BJ (cell line): Measurements from ENCODE around the gene EXOSC6. TPM values are rescaled to one million over a fixed set of nuclear protein-coding genes. Genes with fewer than 3 reads are reported as not detected.
"Not testable (repeated sequence)": the region's sequence is repeated elsewhere in the genome, so short reads cannot be mapped to it uniquely, and the experiment has no call there.

Experiments used
- CTCF ChIA-PET: fragments of 350-600 bp; formaldehyde crosslinking; extraction: SDS; loops from one replicate; lab custom pipeline; 2021; ENCODE audit warnings: antibody characterized with exemption, inconsistent platforms; lab: Yijun Ruan, JAX
- POLR2A ChIA-PET: fragments of 300-600 bp; sonication (Branson Sonifier 250); formaldehyde crosslinking; extraction: SDS; loops from one replicate; lab custom pipeline; 2021; ENCODE audit warnings: antibody characterized with exemption; lab: Charles Lee
- DNase-seq: peaks from one replicate; pipeline ENCODE4 v3.0.0-alpha.2; 2011; ENCODE audit warnings: low read depth
- H3K27me3 ChIP-seq: 2 replicates; pipeline ENCODE4 v1.6.0; 2011; ENCODE audit warnings: low read length; ENCODE audit not compliant: control insufficient read depth, insufficient read depth
- H3K36me3 ChIP-seq: 2 replicates; pipeline ENCODE4 v1.5.1; 2011; ENCODE audit warnings: low read length; ENCODE audit not compliant: control insufficient read depth, insufficient read depth
- H3K4me3 ChIP-seq: 2 replicates; pipeline ENCODE4 v1.5.1; 2011; ENCODE audit warnings: low read depth, mild to moderate bottlenecking, control low read depth, low read length
- CTCF ChIP-seq: IDR thresholded peaks from 2 replicates; pipeline ENCODE4 v1.5.1; 2011; ENCODE audit warnings: low read depth, mild to moderate bottlenecking, control low read depth, inconsistent platforms, low read length, moderate library complexity; ENCODE audit not compliant: insufficient read depth
- polyA plus RNA-seq: library from polyadenylated mRNA; depleted of rRNA; stranded (reverse); fragments of >200 nt; gene quantifications from 2 replicates; pipeline ENCODE4 v1.2.3, GENCODE V29; 2011

EXOSC6 gene
- polyA plus RNA-seq, 1 experiment = 10.6 TPM

- POLR2A ChIA-PET = no interaction called here
- CTCF ChIA-PET = interaction anchor here (2.7 kb wide), 1 partner anchor 9 kb away, joined by 10 read pairs; no protein-coding TSS in a partner anchor
- H3K36me3 ChIP-seq = peaks cover 34% of the 10 kb centered on the region
These were observed 24.7 kb upstream of the EXOSC6 start for GRCh38 chr16:70276392-70276791.

GRCh38 chr16:70271696-70272095 is 20.0 kb upstream of the EXOSC6 start:
- no peak for DNase-seq
- Histone ChIP-seq H3K27me3 (no peaks in the 10 kb centered on the region), H3K4me3 (no peak overlapping the region), H3K36me3 (peaks cover 45% of the 10 kb centered on the region)
- TF ChIP-seq CTCF = no peak
- CTCF ChIA-PET = interaction anchor here (0.6 to 2.7 kb wide), 3 partner anchors 10 to 20 kb away, joined by 5 to 14 read pairs (median 5); partner anchors contain the start of gene EXOSC6
- POLR2A ChIA-PET = no interaction called here

More at GRCh38 chr16:70276392-70276791, 24.7 kb upstream of the EXOSC6 start:
- Histone ChIP-seq H3K4me3 (no peak overlapping the region), H3K27me3 (no peaks in the 10 kb centered on the region)
- no peak for DNase-seq
- TF ChIP-seq CTCF = no peak

- no peaks in the 10 kb centered on the region for H3K27me3 ChIP-seq
- TF ChIP-seq CTCF = no peak
- POLR2A ChIA-PET = no interaction called here
- CTCF ChIA-PET = interaction anchor here (1.1 kb wide), 1 partner anchor 18 kb away, joined by 3 read pairs; the partner anchor contains the start of gene EXOSC6
- no peak overlapping the region for H3K4me3 ChIP-seq
- H3K36me3 ChIP-seq = peaks cover 49% of the 10 kb centered on the region
- no peak for DNase-seq
These were observed 18.4 kb upstream of the EXOSC6 start for GRCh38 chr16:70270176-70270575.

- CTCF ChIA-PET = interaction anchor here (1.1 kb wide), 1 partner anchor 18 kb away, joined by 3 read pairs; the partner anchor contains the start of gene EXOSC6
- Histone ChIP-seq H3K27me3 (no peaks in the 10 kb centered on the region), H3K36me3 (peaks cover 53% of the 10 kb centered on the region), H3K4me3 (no peak overlapping the region)
- no peak for DNase-seq
- POLR2A ChIA-PET = interaction anchor here (0.6 kb wide), 1 partner anchor 1814 kb away, joined by 3 read pairs; no protein-coding TSS in a partner anchor
- TF ChIP-seq CTCF = no peak
These were observed 17.7 kb upstream of the EXOSC6 start for GRCh38 chr16:70269471-70269870.

GRCh38 chr16:70267922-70268321 is 16.2 kb upstream of the EXOSC6 start:
- CTCF ChIA-PET = interaction anchor here (0.5 to 3.6 kb wide), 9 partner anchors 9 to 150 kb away, joined by 3 to 46 read pairs (median 4); partner anchors contain the start of genes AARS1 and EXOSC6
- H3K4me3 ChIP-seq, H3K27me3 ChIP-seq, POLR2A ChIA-PET, DNase-seq: not testable (repeated sequence)
- H3K36me3 ChIP-seq = peaks cover 53% of the 10 kb centered on the region
